HCT116 (cell line): Measurements from ENCODE around the gene KRT81. TPM values are rescaled to one million over a fixed set of nuclear protein-coding genes. Genes with fewer than 3 reads are reported as not detected.

Experiments used
- ATAC-seq: fragments of 200-7000 bp; cut with Tn5 transposase; 2 replicates; pipeline ENCODE4 v1.9.1; 2020; ENCODE audit warnings: mild to moderate bottlenecking, moderate library complexity
- BruUV-seq: library from RNA; stranded (reverse); fragments of 400-500 nt; replicated peaks from 2 replicates; lab custom pipeline; 2021; lab: Mats Ljungman, UMichigan
- CTCF ChIA-PET: fragments of 300-600 bp; sonication (Branson Sonifier 250); formaldehyde crosslinking; loops from one replicate; lab custom pipeline; 2021; ENCODE audit warnings: antibody characterized with exemption; lab: Charles Lee
- POLR2A ChIA-PET: fragments of 300-600, 350-600 bp; sonication (Branson Sonifier 250); formaldehyde crosslinking; loops from one replicate; lab custom pipeline; 2021; ENCODE audit warnings: antibody characterized with exemption; lab: Charles Lee
- RAD21 ChIA-PET, 2 experiments: fragments of 300-600 bp; sonication (Branson Sonifier 250); formaldehyde crosslinking; loops; one replicate each; lab custom pipeline; 2023; ENCODE audit warnings: low total read pairs in 2 of 2; ENCODE audit not compliant: uncharacterized antibody in 2 of 2, unreplicated experiment in 2 of 2, low non-redundant PET in 1 of 2; lab: Charles Lee
- DNase-seq: peaks from one replicate; pipeline ENCODE4 v3.0.0-alpha.2; 2010; ENCODE audit warnings: low read depth, low spot score
- H2AFZ ChIP-seq: fragments of 200-600 bp; shearing (Covaris generic), sonication (generic); 2 replicates; pipeline ENCODE4 v1.6.1; 2017; ENCODE audit warnings: low read depth, mixed run types, mixed read lengths, antibody characterized with exemption, low read length; ENCODE audit not compliant: poor library complexity, severe bottlenecking
- H3K27ac ChIP-seq: 2 replicates; pipeline ENCODE4 v1.5.1; 2012; ENCODE audit warnings: low read depth, low read length
- H3K27me3 ChIP-seq: fragments of 200-600 bp; sonication (generic); 2 replicates; pipeline ENCODE4 v1.6.1; 2016; ENCODE audit warnings: mixed run types, low read length, mixed read lengths; ENCODE audit not compliant: insufficient read depth
- H3K36me3 ChIP-seq, 2 experiments: fragments of 200-500 bp in 1 of 2; fragments of 200-600 bp in 1 of 2; sonication (Bioruptor generic) in 1 of 2; sonication (generic) in 1 of 2; 2 replicates each; pipeline versions ENCODE4 v1.5.1 to v1.6.1; 2014 to 2016; ENCODE audit warnings: low read length in 2 of 2, inconsistent platforms in 1 of 2, mixed read lengths in 1 of 2, mixed run types in 1 of 2; ENCODE audit not compliant: insufficient read depth in 2 of 2, control insufficient read depth in 1 of 2
- H3K4me1 ChIP-seq, 2 experiments: fragments of 200-600 bp in 1 of 2; sonication (generic) in 1 of 2; 2 replicates each; pipeline versions ENCODE4 v1.5.1 to v1.6.1; 2012 to 2017; ENCODE audit warnings: low read length in 2 of 2, inconsistent platforms in 1 of 2, mild to moderate bottlenecking in 1 of 2, mixed read lengths in 1 of 2, mixed run types in 1 of 2, moderate library complexity in 1 of 2; ENCODE audit not compliant: insufficient read depth in 2 of 2, control insufficient read depth in 1 of 2
- H3K4me2 ChIP-seq: fragments of 200-600 bp; sonication (generic); 2 replicates; pipeline ENCODE4 v1.6.1; 2017; ENCODE audit warnings: mixed run types, low read length, mixed read lengths
- H3K4me3 ChIP-seq, 2 experiments: fragments of 200-600 bp in 1 of 2; sonication (generic) in 1 of 2; replicated peaks in 1 of 2; 2 replicates each; pipeline ENCODE4 v1.5.1; 2011 to 2016; ENCODE audit warnings: low read length in 2 of 2, control low read depth in 1 of 2, low read depth in 1 of 2, mild to moderate bottlenecking in 1 of 2, mixed read lengths in 1 of 2, mixed run types in 1 of 2
- H3K79me2 ChIP-seq: fragments of 200-600 bp; sonication (generic); 2 replicates; pipeline ENCODE4 v1.6.1; 2017; ENCODE audit warnings: mild to moderate bottlenecking, mixed run types, low read length, moderate library complexity, mixed read lengths; ENCODE audit not compliant: insufficient read depth
- H3K9ac ChIP-seq: fragments of 200-600 bp; sonication (generic); 2 replicates; pipeline ENCODE4 v1.6.1; 2016; ENCODE audit warnings: low read length, mixed read lengths
- H3K9me2 ChIP-seq: fragments of 200-600 bp; sonication (generic), shearing (Covaris generic); 2 replicates; pipeline ENCODE4 v1.6.1; 2017; ENCODE audit warnings: mixed run types, mild to moderate bottlenecking, moderate library complexity; ENCODE audit not compliant: insufficient read depth
- H3K9me3 ChIP-seq, 2 experiments: fragments of 200-500 bp in 1 of 2; fragments of 200-600 bp in 1 of 2; sonication (Bioruptor generic) in 1 of 2; sonication (generic) in 1 of 2; 2 replicates each; pipeline ENCODE4 v1.6.1; 2014 to 2017; ENCODE audit warnings: low read length in 2 of 2, mixed read lengths in 2 of 2, inconsistent platforms in 1 of 2, low read depth in 1 of 2, mild to moderate bottlenecking in 1 of 2, mixed run types in 1 of 2, moderate library complexity in 1 of 2; ENCODE audit not compliant: control insufficient read depth in 1 of 2, insufficient read depth in 1 of 2
- H4K20me1 ChIP-seq: fragments of 200-600 bp; sonication (generic), shearing (Covaris generic); 2 replicates; pipeline ENCODE4 v1.6.1; 2017; ENCODE audit warnings: mixed run types, mild to moderate bottlenecking, moderate library complexity; ENCODE audit not compliant: insufficient read depth
- CEBPB ChIP-seq: IDR thresholded peaks from 2 replicates; pipeline ENCODE4 v1.6.1; 2012; ENCODE audit warnings: low read depth
- EGR1 ChIP-seq: IDR thresholded peaks from 2 replicates; pipeline ENCODE4 v1.6.1; 2012; ENCODE audit warnings: low read depth
- EZH2 ChIP-seq: fragments of 200-600 bp; sonication (generic); IDR thresholded peaks from 2 replicates; pipeline ENCODE4 v1.6.1; 2017; ENCODE audit warnings: antibody characterized with exemption, mixed run types
- EZH2phosphoT487 ChIP-seq: fragments of 200-600 bp; IDR thresholded peaks from 2 replicates; pipeline ENCODE4 v1.6.1; 2018; ENCODE audit warnings: antibody characterized with exemption, borderline replicate concordance
- POLR2A ChIP-seq: IDR thresholded peaks from 2 replicates; pipeline ENCODE4 v1.7.0; 2011; ENCODE audit warnings: borderline replicate concordance; ENCODE audit not compliant: insufficient read depth, insufficient read length; ENCODE audit errors: extremely low read depth
- POLR2AphosphoS5 ChIP-seq: IDR thresholded peaks from 2 replicates; pipeline ENCODE4 v1.6.1; 2011; ENCODE audit warnings: mild to moderate bottlenecking, low read depth, low read length, moderate library complexity
- SIN3A ChIP-seq: IDR thresholded peaks from 2 replicates; pipeline ENCODE4 v1.6.1; 2012; ENCODE audit warnings: low read depth
- SRF ChIP-seq: IDR thresholded peaks from 2 replicates; pipeline ENCODE4 v1.6.1; 2012; ENCODE audit warnings: low read depth
- ZNF274 ChIP-seq: fragments of 200-500 bp; sonication (Bioruptor generic); IDR thresholded peaks from 2 replicates; pipeline ENCODE4 v1.6.1; 2014; ENCODE audit warnings: mild to moderate bottlenecking, low read depth, low read length, inconsistent platforms
- intact Hi-C: fragments of 100-400 bp; cut with micrococcal nuclease; formaldehyde crosslinking; loops from 2 replicates; pipeline ENCODE4 v1.10.0; 2022
- total RNA-seq: library from RNA; stranded (reverse); gene quantifications from one replicate; pipeline ENCODE4 v1.2.1, GENCODE V29; 2021; ENCODE audit not compliant: unreplicated experiment
- TF ChIP-seq, protein P1 (sequence below): IDR thresholded peaks from 2 replicates; pipeline ENCODE4 v1.6.1; 2012; ENCODE audit warnings: low read depth
- TF ChIP-seq, protein P2 (sequence below): IDR thresholded peaks from 2 replicates; pipeline ENCODE4 v1.6.1; 2012

KRT81 gene
- total RNA-seq, 1 experiment from 2014 or later = 0.84 TPM

DNA sequence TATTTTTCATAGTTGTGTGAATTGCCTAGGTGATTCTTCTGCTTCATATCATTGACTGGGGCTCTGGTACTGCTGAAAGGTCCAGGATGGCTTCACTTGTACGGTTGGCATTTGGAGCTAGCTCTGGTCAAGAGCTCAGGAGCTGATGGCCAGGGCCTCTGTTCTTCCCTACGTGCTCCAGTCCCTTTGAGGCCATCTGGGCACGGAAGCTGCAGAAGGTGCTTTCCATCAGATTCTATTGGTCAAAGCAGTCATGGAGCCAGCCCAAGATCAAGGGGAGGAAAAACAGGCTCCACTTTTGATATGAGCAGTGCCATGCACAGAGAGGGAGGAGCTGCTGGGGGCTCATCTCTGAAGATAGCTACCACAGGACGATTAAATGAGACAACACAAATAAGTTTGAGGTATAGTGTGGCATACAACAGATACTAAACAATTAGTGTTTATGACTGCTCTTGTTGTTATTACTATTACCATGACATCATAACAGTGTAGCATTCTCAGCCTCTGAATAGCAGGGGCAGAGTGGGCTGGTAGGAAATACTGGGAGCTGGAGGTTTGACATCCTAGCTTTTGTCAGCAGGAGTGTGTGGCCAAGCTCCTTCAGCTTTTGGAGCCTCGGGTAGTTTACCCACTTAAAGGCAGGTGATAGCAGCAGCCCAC, 19.4 kb upstream of the KRT81 start:
- no peaks in the 10 kb centered on the region for H3K9me3 ChIP-seq

More for the DNA sequence above, 19.4 kb upstream of the KRT81 start:
- no peak overlapping the region for H3K4me3 ChIP-seq
- TF ChIP-seq POLR2A (no peak), EGR1 (no peak), SIN3A (no peak), EZH2 (no peak), POLR2AphosphoS5 (no peak), SRF (no peak), EZH2phosphoT487 (no peak), CEBPB (no peak), ZNF274 (no peak)
- TF ChIP-seq, protein P1, sequence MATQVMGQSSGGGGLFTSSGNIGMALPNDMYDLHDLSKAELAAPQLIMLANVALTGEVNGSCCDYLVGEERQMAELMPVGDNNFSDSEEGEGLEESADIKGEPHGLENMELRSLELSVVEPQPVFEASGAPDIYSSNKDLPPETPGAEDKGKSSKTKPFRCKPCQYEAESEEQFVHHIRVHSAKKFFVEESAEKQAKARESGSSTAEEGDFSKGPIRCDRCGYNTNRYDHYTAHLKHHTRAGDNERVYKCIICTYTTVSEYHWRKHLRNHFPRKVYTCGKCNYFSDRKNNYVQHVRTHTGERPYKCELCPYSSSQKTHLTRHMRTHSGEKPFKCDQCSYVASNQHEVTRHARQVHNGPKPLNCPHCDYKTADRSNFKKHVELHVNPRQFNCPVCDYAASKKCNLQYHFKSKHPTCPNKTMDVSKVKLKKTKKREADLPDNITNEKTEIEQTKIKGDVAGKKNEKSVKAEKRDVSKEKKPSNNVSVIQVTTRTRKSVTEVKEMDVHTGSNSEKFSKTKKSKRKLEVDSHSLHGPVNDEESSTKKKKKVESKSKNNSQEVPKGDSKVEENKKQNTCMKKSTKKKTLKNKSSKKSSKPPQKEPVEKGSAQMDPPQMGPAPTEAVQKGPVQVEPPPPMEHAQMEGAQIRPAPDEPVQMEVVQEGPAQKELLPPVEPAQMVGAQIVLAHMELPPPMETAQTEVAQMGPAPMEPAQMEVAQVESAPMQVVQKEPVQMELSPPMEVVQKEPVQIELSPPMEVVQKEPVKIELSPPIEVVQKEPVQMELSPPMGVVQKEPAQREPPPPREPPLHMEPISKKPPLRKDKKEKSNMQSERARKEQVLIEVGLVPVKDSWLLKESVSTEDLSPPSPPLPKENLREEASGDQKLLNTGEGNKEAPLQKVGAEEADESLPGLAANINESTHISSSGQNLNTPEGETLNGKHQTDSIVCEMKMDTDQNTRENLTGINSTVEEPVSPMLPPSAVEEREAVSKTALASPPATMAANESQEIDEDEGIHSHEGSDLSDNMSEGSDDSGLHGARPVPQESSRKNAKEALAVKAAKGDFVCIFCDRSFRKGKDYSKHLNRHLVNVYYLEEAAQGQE = no peak
- TF ChIP-seq, protein P2, sequence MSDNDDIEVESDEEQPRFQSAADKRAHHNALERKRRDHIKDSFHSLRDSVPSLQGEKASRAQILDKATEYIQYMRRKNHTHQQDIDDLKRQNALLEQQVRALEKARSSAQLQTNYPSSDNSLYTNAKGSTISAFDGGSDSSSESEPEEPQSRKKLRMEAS = no peak
- intact Hi-C loops = no loop called here
- ChIA-PET CTCF (interaction anchor here (0.9 to 2.7 kb wide), 6 partner anchors 9 to 62 kb away, joined by 3 to 17 read pairs (median 4); no protein-coding TSS in a partner anchor), RAD21 (no interaction called here), POLR2A (interaction anchor here (1.7 kb wide), 1 partner anchor 30 kb away, joined by 4 read pairs; no protein-coding TSS in a partner anchor)
- peaks cover 10 to 36% of the 10 kb centered on the region in 2 experiments for H3K4me1 ChIP-seq
- no peak overlapping the region for H2AFZ ChIP-seq
- H3K9me2 ChIP-seq = no peaks in the 10 kb centered on the region
- no peaks in the 10 kb centered on the region for H4K20me1 ChIP-seq
- ATAC-seq = no peak
- no peak overlapping the region for H3K27ac ChIP-seq
- no TSS peak for BruUV-seq
- no peaks in the 10 kb centered on the region for H3K36me3 ChIP-seq
- H3K4me2 ChIP-seq = no peak overlapping the region
- DNase-seq = no peak
- no peaks in the 10 kb centered on the region for H3K27me3 ChIP-seq
- no peaks in the 10 kb centered on the region for H3K79me2 ChIP-seq
- no peak overlapping the region for H3K9ac ChIP-seq
